ENCODE data around the gene FLRT1.

Gene FLRT1

GRCh38 chr11:64048042-64048854, 12.5 kb downstream of the FLRT1 start:
- no peaks in the 10 kb centered on the region for H3K4me1 ChIP-seq (ENCODE audit: control insufficient read depth in 1 of 2, insufficient read depth in 2 of 2, low read length in 2 of 2)
- no peak overlapping the region for H3K14ac ChIP-seq (ENCODE audit: low read length)
- no peak overlapping the region for H3K4me3 ChIP-seq (ENCODE audit: low read depth, low read length)
- no peak overlapping the region for H3K23ac ChIP-seq (ENCODE audit: low read length)
- no peaks in the 10 kb centered on the region for H3K36me3 ChIP-seq (ENCODE audit: control insufficient read depth in 1 of 2, insufficient read depth in 2 of 2, low read length in 2 of 2)
- no peaks in the 10 kb centered on the region for H3K9me3 ChIP-seq (ENCODE audit: insufficient read depth, low read depth, low read length)
- H3K79me2 ChIP-seq (ENCODE audit: control insufficient read depth, insufficient read depth, low read length, poor library complexity), result no peaks in the 10 kb centered on the region
- H2AFZ ChIP-seq (ENCODE audit: insufficient read depth, low read length, poor library complexity), result no peak overlapping the region
- no peak overlapping the region for H4K12ac ChIP-seq (ENCODE audit: low read depth, low read length)
- H2BK5ac ChIP-seq (ENCODE audit: low read depth, low read length, poor library complexity), result no peak overlapping the region
- H3K79me1 ChIP-seq (ENCODE audit: low read length), result no peaks in the 10 kb centered on the region
- H3K4ac ChIP-seq (ENCODE audit: low read depth, low read length), result no peak overlapping the region
- no peak overlapping the region for H2BK120ac ChIP-seq (ENCODE audit: insufficient read depth, low read length, poor library complexity)
- no peak for DNase-seq
- no CpG with 5 or more reads among the region's 19 CpGs for WGBS (ENCODE audit: extremely low coverage, insufficient coverage, insufficient read length)
- H3K4me2 ChIP-seq (ENCODE audit: low read length), result no peak overlapping the region
- no peak overlapping the region for H3K9ac ChIP-seq (ENCODE audit: low read length)
- H4K91ac ChIP-seq (ENCODE audit: low read depth, low read length), result no peak overlapping the region
- no peak overlapping the region for H2AK5ac ChIP-seq (ENCODE audit: low read length)
- H3K18ac ChIP-seq (ENCODE audit: low read length), result no peak overlapping the region
- no peak overlapping the region for H3K27ac ChIP-seq (ENCODE audit: low read depth, low read length)
- H3K27me3 ChIP-seq (ENCODE audit: insufficient read depth, low read length), result no peaks in the 10 kb centered on the region
- no peak overlapping the region for H2BK12ac ChIP-seq (ENCODE audit: low read length)
- no peak overlapping the region for H4K8ac ChIP-seq (ENCODE audit: low read depth, low read length)

DNA sequence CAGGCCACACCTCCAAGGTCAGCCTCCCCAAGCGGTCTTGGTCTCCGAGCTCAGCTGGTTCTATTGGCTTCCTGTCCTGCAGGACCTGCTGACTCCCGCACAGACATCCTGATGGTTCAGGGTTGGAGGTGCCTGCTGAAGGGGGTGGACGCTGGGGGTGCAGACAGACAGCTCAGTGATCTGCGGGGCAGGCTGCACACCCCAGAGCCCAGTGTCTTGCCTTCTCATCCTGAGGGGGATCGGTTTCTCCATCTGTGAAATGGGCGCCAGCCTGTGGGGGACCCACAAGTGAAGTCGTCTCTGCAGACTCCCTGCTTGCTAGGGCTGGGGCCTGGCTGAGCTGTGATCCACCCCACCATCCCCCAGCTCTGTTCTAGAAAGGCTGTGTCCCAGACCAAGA, 13.8 kb downstream of the FLRT1 start:
- Histone ChIP-seq H3K27me3 (ENCODE audit: insufficient read depth, low read length) (no peaks in the 10 kb centered on the region), H3K36me3 (ENCODE audit: control insufficient read depth in 1 of 2, insufficient read depth in 2 of 2, low read length in 2 of 2) (no peaks in the 10 kb centered on the region), H2AK5ac (ENCODE audit: low read length) (no peak overlapping the region), H3K4ac (ENCODE audit: low read depth, low read length) (no peak overlapping the region), H3K79me1 (ENCODE audit: low read length) (no peaks in the 10 kb centered on the region), H4K12ac (ENCODE audit: low read depth, low read length) (no peak overlapping the region), H3K27ac (ENCODE audit: low read depth, low read length) (no peak overlapping the region), H3K79me2 (ENCODE audit: control insufficient read depth, insufficient read depth, low read length, poor library complexity) (no peaks in the 10 kb centered on the region), H3K4me3 (ENCODE audit: low read depth, low read length) (no peak overlapping the region), H3K18ac (ENCODE audit: low read length) (no peak overlapping the region), H4K91ac (ENCODE audit: low read depth, low read length) (no peak overlapping the region), H3K4me1 (ENCODE audit: control insufficient read depth in 1 of 2, insufficient read depth in 2 of 2, low read length in 2 of 2) (peaks cover 0 to 2% of the 10 kb centered on the region in 2 experiments), H3K14ac (ENCODE audit: low read length) (no peak overlapping the region), H2AFZ (ENCODE audit: insufficient read depth, low read length, poor library complexity) (no peak overlapping the region), H3K9ac (ENCODE audit: low read length) (no peak overlapping the region), H2BK5ac (ENCODE audit: low read depth, low read length, poor library complexity) (no peak overlapping the region), H3K9me3 (ENCODE audit: insufficient read depth, low read depth, low read length) (no peaks in the 10 kb centered on the region), H4K8ac (ENCODE audit: low read depth, low read length) (no peak overlapping the region), H3K23ac (ENCODE audit: low read length) (no peak overlapping the region), H2BK12ac (ENCODE audit: low read length) (no peak overlapping the region), H2BK120ac (ENCODE audit: insufficient read depth, low read length, poor library complexity) (no peak overlapping the region), H3K4me2 (ENCODE audit: low read length) (no peak overlapping the region)
- no CpG with 5 or more reads among the region's 8 CpGs for WGBS (ENCODE audit: extremely low coverage, insufficient coverage, insufficient read length)
- DNase-seq, result no peak

DNA sequence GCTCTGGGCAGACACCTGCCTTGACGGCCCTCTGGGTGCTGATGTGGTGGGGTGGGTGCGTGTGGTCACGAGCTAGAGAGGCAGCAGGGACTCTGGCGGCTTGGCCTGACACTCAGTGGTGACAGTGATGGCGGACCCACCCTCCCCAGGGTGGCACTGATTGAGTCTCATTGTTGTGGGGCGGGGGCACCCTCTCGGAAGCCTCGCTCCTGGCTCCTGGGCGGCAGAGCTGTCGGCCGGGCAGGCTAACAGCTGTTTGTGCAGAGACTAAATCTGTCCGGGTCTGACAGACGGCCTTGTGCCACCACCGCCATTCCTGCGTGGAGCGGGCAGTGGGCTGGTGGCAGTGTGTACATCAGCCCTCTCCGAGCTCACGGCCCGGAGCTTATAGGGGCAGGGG, 15.6 kb downstream of the FLRT1 start:
- no peak overlapping the region for H4K12ac ChIP-seq (ENCODE audit: low read depth, low read length)
- H2BK120ac ChIP-seq (ENCODE audit: insufficient read depth, low read length, poor library complexity), result no peak overlapping the region
- H3K23ac ChIP-seq (ENCODE audit: low read length), result no peak overlapping the region
- no peaks in the 10 kb centered on the region for H3K79me1 ChIP-seq (ENCODE audit: low read length)
- no peaks in the 10 kb centered on the region for H3K79me2 ChIP-seq (ENCODE audit: control insufficient read depth, insufficient read depth, low read length, poor library complexity)
- H3K4me3 ChIP-seq (ENCODE audit: low read depth, low read length), result no peak overlapping the region
- no peaks in the 10 kb centered on the region for H3K36me3 ChIP-seq (ENCODE audit: control insufficient read depth in 1 of 2, insufficient read depth in 2 of 2, low read length in 2 of 2)
- H4K91ac ChIP-seq (ENCODE audit: low read depth, low read length), result no peak overlapping the region
- H2BK5ac ChIP-seq (ENCODE audit: low read depth, low read length, poor library complexity), result no peak overlapping the region
- H3K4ac ChIP-seq (ENCODE audit: low read depth, low read length), result no peak overlapping the region
- no CpG with 5 or more reads among the region's 19 CpGs for WGBS (ENCODE audit: extremely low coverage, insufficient coverage, insufficient read length)
- H3K9me3 ChIP-seq (ENCODE audit: insufficient read depth, low read depth, low read length), result no peaks in the 10 kb centered on the region
- peaks cover 0 to 2% of the 10 kb centered on the region in 2 experiments for H3K4me1 ChIP-seq (ENCODE audit: control insufficient read depth in 1 of 2, insufficient read depth in 2 of 2, low read length in 2 of 2)
- H3K9ac ChIP-seq (ENCODE audit: low read length), result no peak overlapping the region
- H2BK12ac ChIP-seq (ENCODE audit: low read length), result no peak overlapping the region
- no peak overlapping the region for H3K27ac ChIP-seq (ENCODE audit: low read depth, low read length)
- no peaks in the 10 kb centered on the region for H3K27me3 ChIP-seq (ENCODE audit: insufficient read depth, low read length)
- H2AK5ac ChIP-seq (ENCODE audit: low read length), result no peak overlapping the region
- H4K8ac ChIP-seq (ENCODE audit: low read depth, low read length), result no peak overlapping the region
- H3K18ac ChIP-seq (ENCODE audit: low read length), result no peak overlapping the region
- H3K14ac ChIP-seq (ENCODE audit: low read length), result no peak overlapping the region
- no peak overlapping the region for H2AFZ ChIP-seq (ENCODE audit: insufficient read depth, low read length, poor library complexity)
- no peak overlapping the region for H3K4me2 ChIP-seq (ENCODE audit: low read length)
- DNase-seq, result no peak

DNA sequence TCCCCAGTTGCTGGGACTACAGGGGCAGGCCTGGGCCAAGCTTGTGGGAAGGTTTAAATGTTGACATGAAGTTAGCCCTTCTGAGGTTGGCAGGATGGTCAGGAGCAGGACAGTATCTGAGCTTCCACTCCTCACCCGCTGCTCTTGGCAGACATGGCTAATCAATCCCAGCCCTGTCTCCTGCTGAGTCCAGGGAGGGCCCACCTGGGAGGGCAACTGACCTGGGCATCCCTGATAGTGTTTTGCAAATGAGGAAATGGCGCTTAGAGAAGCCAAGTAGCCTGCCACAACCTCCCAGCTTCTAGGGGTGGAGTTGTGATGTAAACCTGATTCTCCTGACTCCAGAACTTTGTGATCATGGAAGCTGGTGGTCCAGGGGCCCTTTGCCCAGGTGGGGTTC, 16.7 kb downstream of the FLRT1 start:
- no peaks in the 10 kb centered on the region for H3K27me3 ChIP-seq (ENCODE audit: insufficient read depth, low read length)
- no peaks in the 10 kb centered on the region for H3K79me2 ChIP-seq (ENCODE audit: control insufficient read depth, insufficient read depth, low read length, poor library complexity)
- no peak overlapping the region for H3K9ac ChIP-seq (ENCODE audit: low read length)
- H3K4ac ChIP-seq (ENCODE audit: low read depth, low read length), result no peak overlapping the region
- no peak overlapping the region for H3K4me3 ChIP-seq (ENCODE audit: low read depth, low read length)
- H3K4me1 ChIP-seq (ENCODE audit: control insufficient read depth in 1 of 2, insufficient read depth in 2 of 2, low read length in 2 of 2), result peaks cover 0 to 2% of the 10 kb centered on the region in 2 experiments
- H4K12ac ChIP-seq (ENCODE audit: low read depth, low read length), result no peak overlapping the region
- H2AFZ ChIP-seq (ENCODE audit: insufficient read depth, low read length, poor library complexity), result no peak overlapping the region
- no peak overlapping the region for H3K18ac ChIP-seq (ENCODE audit: low read length)
- H3K14ac ChIP-seq (ENCODE audit: low read length), result no peak overlapping the region
- no peaks in the 10 kb centered on the region for H3K79me1 ChIP-seq (ENCODE audit: low read length)
- no peak overlapping the region for H3K4me2 ChIP-seq (ENCODE audit: low read length)
- no peak for DNase-seq
- H3K27ac ChIP-seq (ENCODE audit: low read depth, low read length), result no peak overlapping the region
- H2BK12ac ChIP-seq (ENCODE audit: low read length), result no peak overlapping the region
- no peak overlapping the region for H2AK5ac ChIP-seq (ENCODE audit: low read length)
- no peak overlapping the region for H4K8ac ChIP-seq (ENCODE audit: low read depth, low read length)
- no peak overlapping the region for H2BK120ac ChIP-seq (ENCODE audit: insufficient read depth, low read length, poor library complexity)
- H3K23ac ChIP-seq (ENCODE audit: low read length), result no peak overlapping the region
- WGBS (ENCODE audit: extremely low coverage, insufficient coverage, insufficient read length), result no CpG with 5 or more reads among the region's 2 CpGs
- H3K9me3 ChIP-seq (ENCODE audit: insufficient read depth, low read depth, low read length), result no peaks in the 10 kb centered on the region
- H2BK5ac ChIP-seq (ENCODE audit: low read depth, low read length, poor library complexity), result no peak overlapping the region
- H3K36me3 ChIP-seq (ENCODE audit: control insufficient read depth in 1 of 2, insufficient read depth in 2 of 2, low read length in 2 of 2), result no peaks in the 10 kb centered on the region
- no peak overlapping the region for H4K91ac ChIP-seq (ENCODE audit: low read depth, low read length)
